Gastroesophageal sphincter (tissue), 4 donors: ENCODE results near the gene FOSL1. TPM values are rescaled to one million over a fixed set of nuclear protein-coding genes. Genes with fewer than 3 reads are reported as not detected.

Source experiments
- ATAC-seq: fragments of 150-250 bp; one replicate; pipeline ENCODE4 v1.9.1; 2016; ENCODE audit warnings: mild to moderate bottlenecking, moderate library complexity
- H3K27ac ChIP-seq, 4 donors: fragments of 200-600 bp; sonication (generic) in 3 of 4; 1 replicate in 3 of 4; 2 replicates in 1 of 4; pipeline ENCODE4 v1.5.1; 2016 to 2019
- H3K27me3 ChIP-seq: fragments of 200-600 bp; sonication (generic); one replicate; pipeline ENCODE4 v1.5.1; 2019
- H3K36me3 ChIP-seq, 2 donors: fragments of 200-600 bp; sonication (generic); one replicate each; pipeline ENCODE4 v1.5.1; 2019; ENCODE audit warnings: control low read depth in 1 of 2
- H3K4me1 ChIP-seq, 3 donors: fragments of 200-600 bp; sonication (generic); 1 replicate in 2 of 3; 2 replicates in 1 of 3; pipeline ENCODE4 v1.5.1; 2016 to 2019; ENCODE audit warnings: control low read depth in 2 of 3
- H3K4me3 ChIP-seq, 2 donors: fragments of 200-600 bp; sonication (generic); one replicate each; pipeline ENCODE4 v1.5.1; 2019; ENCODE audit warnings: mild to moderate bottlenecking in 1 of 2, moderate library complexity in 1 of 2
- H3K9me3 ChIP-seq, 3 donors: fragments of 200-600 bp; sonication (generic); one replicate each; pipeline ENCODE4 v1.5.1; 2017 to 2019; ENCODE audit warnings: control low read depth in 2 of 3
- CTCF ChIP-seq, 4 experiments: fragments of 200-600 bp in 2 of 4; fragments of 450-650 bp in 2 of 4; sonication (generic) in 1 of 4; IDR thresholded peaks; one replicate each; pipeline ENCODE4 v1.5.1; 2017 to 2019; ENCODE audit warnings: antibody characterized with exemption in 4 of 4, mild to moderate bottlenecking in 2 of 4, moderate library complexity in 2 of 4
- EP300 ChIP-seq: sonication (generic); formaldehyde crosslinking; IDR thresholded peaks from one replicate; pipeline ENCODE4 v1.6.1; 2017; ENCODE audit warnings: antibody characterized with exemption, mild to moderate bottlenecking
- POLR2A ChIP-seq, 2 donors: fragments of 450-650 bp; IDR thresholded peaks; one replicate each; pipeline ENCODE4 v1.6.1; 2017; ENCODE audit warnings: antibody characterized with exemption in 2 of 2, mild to moderate bottlenecking in 2 of 2, moderate library complexity in 1 of 2
- POLR2AphosphoS5 ChIP-seq: sonication (generic); formaldehyde crosslinking; IDR thresholded peaks from one replicate; pipeline ENCODE4 v1.6.1; 2017; ENCODE audit warnings: antibody characterized with exemption
- WGBS, 2 donors: methylation state at CpG; one replicate each; pipeline ENCODE4 v1.1.5; 2018; ENCODE audit warnings: low coverage in 1 of 2; 5-methylcytosine and 5-hydroxymethylcytosine counted together
- total RNA-seq, 4 donors: library from RNA; depleted of rRNA; stranded (reverse); fragments of >200 nt; gene quantifications; one replicate each; pipeline ENCODE4 v1.1.0, GENCODE V29; 2016

The FOSL1 gene
- total RNA-seq, 4 donors from 2014 or later: 1.4 to 24.9 (median 4.1) TPM

- Histone ChIP-seq H3K4me3 (peak overlapping the region in 1 of 2 donors; percentile 69), H3K27me3 (peaks cover 13% of the 10 kb centered on the region), H3K9me3 (no peaks in the 10 kb centered on the region), H3K27ac (peak overlapping the region in 3 of 4 donors; percentile 65 to 78 (median 70)), H3K4me1 (peaks cover 0 to 21% (median 7%) of the 10 kb centered on the region in 3 donors), H3K36me3 (no peaks in the 10 kb centered on the region)
- no peak for ATAC-seq
- WGBS, 2 donors: 45 to 74% methylated on average over 2 to 9 of the region's 11 CpGs
- TF ChIP-seq POLR2A (IDR thresholded peaks at IDR 0.05) (no peak), CTCF (IDR thresholded peaks at IDR 0.05) (no peak), EP300 (no peak), POLR2AphosphoS5 (no peak)
Measured at GRCh38 chr11:65900899-65901180, 652 bp upstream of the FOSL1 start.

- peak overlapping the region in 3 of 4 donors; percentile 65 to 78 (median 70) for H3K27ac ChIP-seq
Measured at GRCh38 chr11:65899356-65900124, 648 bp downstream of the FOSL1 start.

GRCh38 chr11:65898656-65899355 lies 1.4 kb downstream of the FOSL1 start:
- H3K36me3 ChIP-seq: no peaks in the 10 kb centered on the region
- peaks cover 13% of the 10 kb centered on the region for H3K27me3 ChIP-seq
- TF ChIP-seq CTCF (IDR thresholded peaks at IDR 0.05) (no peak), POLR2A (IDR thresholded peaks at IDR 0.05) (no peak), EP300 (no peak)
- whole genome bisulfite sequencing, 2 donors: 77 to 80% methylated on average over 5 to 8 of the region's 28 CpGs
- ATAC-seq: no peak
- peaks cover 0 to 27% (median 7%) of the 10 kb centered on the region in 3 donors for H3K4me1 ChIP-seq
- peak overlapping the region in 2 of 4 donors; percentile 65 to 78 for H3K27ac ChIP-seq
- peak overlapping the region; percentile 43 to 69 for H3K4me3 ChIP-seq
- H3K9me3 ChIP-seq: no peaks in the 10 kb centered on the region

More at GRCh38 chr11:65899356-65900124, 648 bp downstream of the FOSL1 start:
- Histone ChIP-seq H3K36me3 (no peaks in the 10 kb centered on the region), H3K27me3 (peaks cover 13% of the 10 kb centered on the region), H3K4me3 (peak overlapping the region; percentile 43 to 69), H3K9me3 (no peaks in the 10 kb centered on the region), H3K4me1 (peaks cover 0 to 21% (median 7%) of the 10 kb centered on the region in 3 donors)
- peak; percentile 64 for ATAC-seq
- WGBS, 2 donors: 0% methylated on average over 3 of the region's 78 CpGs; no CpG with 5 or more reads in 1 of the 2 donors
- TF ChIP-seq EP300 (no peak), POLR2AphosphoS5 (peak; percentile 60), POLR2A (IDR thresholded peaks at IDR 0.05) (no peak)

- H3K4me1 ChIP-seq: peaks cover 0 to 45% (median 24%) of the 10 kb centered on the region in 3 donors
- H3K27ac ChIP-seq: no peak overlapping the region
- no peak for ATAC-seq
- no peaks in the 10 kb centered on the region for H3K9me3 ChIP-seq
- H3K36me3 ChIP-seq: no peaks in the 10 kb centered on the region
- H3K4me3 ChIP-seq: no peak overlapping the region
- peaks cover 13% of the 10 kb centered on the region for H3K27me3 ChIP-seq
- TF ChIP-seq CTCF (IDR thresholded peaks at IDR 0.05): no peak
- TF ChIP-seq EP300: no peak
- no peak for TF ChIP-seq POLR2AphosphoS5
- TF ChIP-seq POLR2A (IDR thresholded peaks at IDR 0.05): no peak
- WGBS, 2 donors: 79 to 88% methylated on average over 2 to 3 of the region's 4 CpGs
Measured at GRCh38 chr11:65897020-65897471, 3.1 kb downstream of the FOSL1 start.
